ENCODE data around the gene SPA17.
A peak's percentile ranks its signal among the peaks of the same experiment; 100 is the strongest.

The SPA17 gene

DNA sequence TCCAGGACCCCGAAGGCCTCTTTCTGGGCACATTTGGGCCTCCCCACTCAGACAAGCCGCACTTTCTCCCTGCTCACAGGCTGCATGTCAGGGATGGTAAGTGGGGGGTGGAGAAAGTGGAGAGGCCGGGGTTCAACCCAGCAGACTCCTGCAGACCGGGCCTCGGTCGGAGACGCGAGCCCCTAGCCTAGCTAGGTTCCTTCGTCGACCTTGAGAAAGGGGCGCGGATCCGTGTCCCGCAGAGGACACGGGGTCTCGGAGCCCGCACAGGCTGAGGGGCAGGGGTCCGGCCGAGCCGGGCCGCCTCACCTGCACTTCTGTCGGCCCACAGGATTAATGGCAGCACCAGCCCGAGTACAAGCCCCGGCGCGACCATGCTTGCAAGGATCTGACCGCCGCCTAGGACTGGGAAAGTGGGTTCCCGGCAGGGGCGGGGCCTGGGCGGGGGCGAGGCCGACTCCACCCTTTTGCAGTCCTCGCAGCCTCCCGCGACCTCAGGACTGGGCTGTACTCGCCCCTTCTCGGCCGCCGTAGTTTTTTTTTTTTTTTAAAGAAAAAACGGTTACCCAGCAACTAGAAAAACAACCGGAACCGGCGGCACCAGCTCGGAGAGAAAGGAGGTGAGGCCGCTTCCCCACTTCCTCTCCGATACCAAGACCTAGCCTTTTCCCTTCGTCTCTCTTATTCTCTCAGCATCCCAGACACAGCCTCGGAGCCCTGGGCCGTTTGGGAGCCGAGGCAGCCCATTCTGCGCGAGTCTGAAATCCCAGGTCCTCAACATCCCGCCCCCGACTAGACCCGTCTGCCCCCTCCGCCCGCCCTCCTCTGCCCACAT, at the start of gene SPA17, which contains the start of gene SIAE:
SPA17 (plus strand) TSS at position 572 of the 835 bp plus-strand sequence. CDS start 1,361 bp downstream, outside the sequence.
SIAE (minus strand) TSS at position 407 of the 835 bp plus-strand sequence; CDS start at position 376, 31 bp downstream.
- TF ChIP-seq, protein P1, sequence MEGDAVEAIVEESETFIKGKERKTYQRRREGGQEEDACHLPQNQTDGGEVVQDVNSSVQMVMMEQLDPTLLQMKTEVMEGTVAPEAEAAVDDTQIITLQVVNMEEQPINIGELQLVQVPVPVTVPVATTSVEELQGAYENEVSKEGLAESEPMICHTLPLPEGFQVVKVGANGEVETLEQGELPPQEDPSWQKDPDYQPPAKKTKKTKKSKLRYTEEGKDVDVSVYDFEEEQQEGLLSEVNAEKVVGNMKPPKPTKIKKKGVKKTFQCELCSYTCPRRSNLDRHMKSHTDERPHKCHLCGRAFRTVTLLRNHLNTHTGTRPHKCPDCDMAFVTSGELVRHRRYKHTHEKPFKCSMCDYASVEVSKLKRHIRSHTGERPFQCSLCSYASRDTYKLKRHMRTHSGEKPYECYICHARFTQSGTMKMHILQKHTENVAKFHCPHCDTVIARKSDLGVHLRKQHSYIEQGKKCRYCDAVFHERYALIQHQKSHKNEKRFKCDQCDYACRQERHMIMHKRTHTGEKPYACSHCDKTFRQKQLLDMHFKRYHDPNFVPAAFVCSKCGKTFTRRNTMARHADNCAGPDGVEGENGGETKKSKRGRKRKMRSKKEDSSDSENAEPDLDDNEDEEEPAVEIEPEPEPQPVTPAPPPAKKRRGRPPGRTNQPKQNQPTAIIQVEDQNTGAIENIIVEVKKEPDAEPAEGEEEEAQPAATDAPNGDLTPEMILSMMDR (IDR thresholded peaks at IDR 0.05): no peak

DNA sequence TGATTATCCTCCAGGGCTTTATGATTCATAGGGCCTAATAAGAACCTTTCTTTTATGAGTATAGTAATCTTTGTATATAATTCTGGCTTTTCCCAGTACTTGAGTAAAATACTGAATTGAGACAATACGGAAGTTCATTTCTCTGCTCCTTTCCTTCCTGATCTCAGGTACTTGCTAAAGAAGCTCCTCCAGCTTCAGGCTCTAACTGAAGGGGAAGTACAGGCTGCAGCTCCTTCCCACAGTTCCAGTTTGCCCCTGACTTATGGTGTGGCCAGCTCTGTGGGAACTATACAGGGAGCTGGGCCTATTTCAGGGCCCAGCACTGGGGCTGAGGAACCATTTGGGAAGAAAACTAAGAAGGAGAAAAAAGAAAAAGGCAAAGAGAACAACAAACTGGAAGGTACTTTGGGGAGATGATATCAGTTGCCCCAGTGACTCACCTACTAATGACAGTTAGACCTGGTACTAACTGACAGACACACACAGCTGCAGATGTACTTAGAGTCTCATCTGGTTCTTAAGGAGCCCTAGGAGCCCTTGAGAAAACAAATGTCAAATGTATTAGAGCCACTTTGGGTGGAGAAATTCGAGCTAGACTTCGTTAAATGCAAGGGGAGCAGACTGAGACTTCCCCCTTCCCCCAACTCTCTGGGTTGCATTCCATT, 48.1 kb upstream of the SPA17 start:
- Histone ChIP-seq H3K27ac (no peak overlapping the region), H3K4me3 (no peak overlapping the region)
- TF ChIP-seq, protein P1 (IDR thresholded peaks at IDR 0.05): no peak
- DNase-seq (ENCODE audit: low spot score): no peak

More for the DNA sequence above, at the start of gene SPA17, which contains the start of gene SIAE:
- Histone ChIP-seq H3K4me3 (peak within 1 kb of the TSS; percentile 83), H3K27ac (peak within 1 kb of the TSS; percentile 91 to 94)
- peak; percentile 98 for DNase-seq (ENCODE audit: low spot score)

DNA sequence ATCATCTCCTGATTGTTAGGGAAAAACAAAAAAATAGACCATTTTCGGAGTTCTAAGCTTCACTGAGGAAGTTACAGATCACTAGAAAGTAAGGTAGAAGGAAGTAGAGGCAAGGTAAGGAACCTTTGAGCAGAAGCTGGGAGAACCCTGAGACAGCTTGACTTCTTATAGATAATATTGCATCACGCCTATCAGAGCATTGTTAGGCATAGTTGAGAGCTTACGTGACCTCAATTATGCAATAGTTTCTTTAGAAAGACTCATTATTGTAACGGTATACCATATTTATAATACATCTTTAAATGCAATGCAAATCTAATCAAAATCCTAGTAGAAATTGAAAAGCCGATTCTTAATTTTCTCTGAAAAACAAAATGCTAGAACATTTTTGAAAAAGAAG, 46.2 kb upstream of the SPA17 start:
- no peak for DNase-seq (ENCODE audit: low spot score)
- TF ChIP-seq, protein P1 (IDR thresholded peaks at IDR 0.05): no peak
- Histone ChIP-seq H3K4me3 (no peak overlapping the region), H3K27ac (no peak overlapping the region)

DNA sequence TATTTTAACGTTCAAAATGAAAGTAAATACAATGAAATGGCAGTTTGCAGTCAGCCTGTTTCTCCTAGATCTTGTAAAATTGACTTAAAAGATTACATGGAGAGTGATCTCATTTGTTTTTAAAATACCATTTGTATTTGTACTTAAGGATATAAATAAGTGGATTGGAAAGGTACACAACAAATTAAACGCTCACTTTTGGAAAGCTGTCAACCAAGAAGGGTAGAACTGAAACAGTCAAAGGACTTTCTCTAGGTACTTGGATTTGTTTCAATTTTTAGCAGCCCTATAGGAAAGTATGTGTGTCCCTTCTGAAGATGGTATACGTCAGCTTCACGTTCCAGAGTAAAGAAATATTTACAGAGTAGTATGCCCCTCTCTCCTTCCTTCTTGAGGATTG, 43.7 kb upstream of the SPA17 start:
- no peak overlapping the region for H3K4me3 ChIP-seq
- DNase-seq (ENCODE audit: low spot score): no peak
- no peak overlapping the region for H3K27ac ChIP-seq
- TF ChIP-seq, protein P1 (IDR thresholded peaks at IDR 0.05): no peak

DNA sequence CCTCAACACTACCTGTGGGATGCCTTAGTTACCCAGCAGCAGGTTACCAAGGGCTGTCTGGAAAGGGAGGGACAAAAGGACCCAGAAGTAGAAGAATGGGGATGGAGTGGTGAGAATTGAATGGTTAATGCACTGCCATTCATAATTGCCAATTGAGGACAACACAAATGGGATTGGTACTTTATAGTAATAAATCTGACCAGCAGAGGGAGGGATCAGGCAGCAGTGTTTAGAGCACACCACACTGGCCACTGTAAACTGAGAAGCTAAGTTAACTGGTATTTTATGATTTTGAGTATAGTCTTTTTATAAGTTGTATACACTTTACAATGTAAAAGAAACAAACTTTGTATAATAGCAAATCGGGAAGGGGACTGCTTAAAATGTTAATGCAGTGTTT, 40.3 kb upstream of the SPA17 start:
- Histone ChIP-seq H3K27ac (no peak overlapping the region), H3K4me3 (no peak overlapping the region)
- DNase-seq (ENCODE audit: low spot score): no peak
- TF ChIP-seq, protein P1 (IDR thresholded peaks at IDR 0.05): no peak

DNA sequence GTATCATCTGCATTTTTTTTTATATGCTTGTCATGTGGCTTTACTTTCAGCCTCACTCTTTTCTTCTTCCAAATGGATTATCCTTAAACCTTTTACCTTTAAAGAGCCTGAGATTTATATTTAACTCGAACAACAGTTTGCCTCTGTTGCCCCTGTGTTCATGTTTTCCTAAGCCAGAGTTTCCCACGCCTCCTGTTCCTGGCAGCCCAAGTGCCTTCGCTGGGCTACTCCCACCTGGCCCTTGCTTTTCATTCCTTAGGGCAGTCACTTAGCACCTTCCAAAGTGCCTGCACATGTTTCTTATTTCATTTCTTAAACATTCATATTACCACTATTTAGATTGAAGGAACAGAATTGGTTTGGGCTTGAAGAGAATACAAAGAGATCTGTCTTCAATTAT, 37.8 kb upstream of the SPA17 start:
- DNase-seq (ENCODE audit: low spot score): no peak
- TF ChIP-seq, protein P1 (IDR thresholded peaks at IDR 0.05): no peak
- no peak overlapping the region for H3K4me3 ChIP-seq
- no peak overlapping the region for H3K27ac ChIP-seq

Measured in coronary artery (tissue), 2 donors.